Measurements from ENCODE around the gene MAP3K7. TPM values are rescaled to one million over a fixed set of nuclear protein-coding genes. Genes with fewer than 3 reads are reported as not detected.

The MAP3K7 gene
- total RNA-seq, 1 donor from 2014 or later: 20.4 TPM

DNA sequence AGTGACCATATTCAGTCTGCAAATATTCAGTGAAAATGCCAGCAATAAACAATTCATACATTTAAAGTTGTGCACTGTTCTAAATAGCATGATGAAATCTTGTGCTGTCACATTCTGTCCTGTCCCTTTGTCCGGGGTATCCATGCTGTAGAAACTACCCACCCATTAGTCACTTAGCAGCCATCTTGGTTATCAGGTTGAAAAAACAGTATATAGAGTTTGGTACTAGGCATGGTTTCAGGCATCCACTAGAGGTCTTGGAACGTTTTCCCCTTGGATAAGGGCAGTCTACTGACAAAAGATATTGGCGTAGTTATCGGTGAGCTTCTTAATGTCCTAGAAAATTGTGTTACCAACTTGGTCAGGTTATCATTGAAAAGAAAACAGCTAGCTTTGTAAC is 12.3 kb upstream of the MAP3K7 start:
- Histone ChIP-seq H3K36me3 (no peaks in the 10 kb centered on the region), H3K4me1 (no peaks in the 10 kb centered on the region), H3K9me3 (no peaks in the 10 kb centered on the region), H3K27ac (no peak overlapping the region), H3K27me3 (peaks cover 17% of the 10 kb centered on the region), H3K4me3 (no peak overlapping the region)
- no peak for DNase-seq
- no peak for ATAC-seq
- intact Hi-C loops (cut with DNase I): no loop called here
- TF ChIP-seq, protein P1, sequence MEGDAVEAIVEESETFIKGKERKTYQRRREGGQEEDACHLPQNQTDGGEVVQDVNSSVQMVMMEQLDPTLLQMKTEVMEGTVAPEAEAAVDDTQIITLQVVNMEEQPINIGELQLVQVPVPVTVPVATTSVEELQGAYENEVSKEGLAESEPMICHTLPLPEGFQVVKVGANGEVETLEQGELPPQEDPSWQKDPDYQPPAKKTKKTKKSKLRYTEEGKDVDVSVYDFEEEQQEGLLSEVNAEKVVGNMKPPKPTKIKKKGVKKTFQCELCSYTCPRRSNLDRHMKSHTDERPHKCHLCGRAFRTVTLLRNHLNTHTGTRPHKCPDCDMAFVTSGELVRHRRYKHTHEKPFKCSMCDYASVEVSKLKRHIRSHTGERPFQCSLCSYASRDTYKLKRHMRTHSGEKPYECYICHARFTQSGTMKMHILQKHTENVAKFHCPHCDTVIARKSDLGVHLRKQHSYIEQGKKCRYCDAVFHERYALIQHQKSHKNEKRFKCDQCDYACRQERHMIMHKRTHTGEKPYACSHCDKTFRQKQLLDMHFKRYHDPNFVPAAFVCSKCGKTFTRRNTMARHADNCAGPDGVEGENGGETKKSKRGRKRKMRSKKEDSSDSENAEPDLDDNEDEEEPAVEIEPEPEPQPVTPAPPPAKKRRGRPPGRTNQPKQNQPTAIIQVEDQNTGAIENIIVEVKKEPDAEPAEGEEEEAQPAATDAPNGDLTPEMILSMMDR (IDR thresholded peaks at IDR 0.05): no peak

DNA sequence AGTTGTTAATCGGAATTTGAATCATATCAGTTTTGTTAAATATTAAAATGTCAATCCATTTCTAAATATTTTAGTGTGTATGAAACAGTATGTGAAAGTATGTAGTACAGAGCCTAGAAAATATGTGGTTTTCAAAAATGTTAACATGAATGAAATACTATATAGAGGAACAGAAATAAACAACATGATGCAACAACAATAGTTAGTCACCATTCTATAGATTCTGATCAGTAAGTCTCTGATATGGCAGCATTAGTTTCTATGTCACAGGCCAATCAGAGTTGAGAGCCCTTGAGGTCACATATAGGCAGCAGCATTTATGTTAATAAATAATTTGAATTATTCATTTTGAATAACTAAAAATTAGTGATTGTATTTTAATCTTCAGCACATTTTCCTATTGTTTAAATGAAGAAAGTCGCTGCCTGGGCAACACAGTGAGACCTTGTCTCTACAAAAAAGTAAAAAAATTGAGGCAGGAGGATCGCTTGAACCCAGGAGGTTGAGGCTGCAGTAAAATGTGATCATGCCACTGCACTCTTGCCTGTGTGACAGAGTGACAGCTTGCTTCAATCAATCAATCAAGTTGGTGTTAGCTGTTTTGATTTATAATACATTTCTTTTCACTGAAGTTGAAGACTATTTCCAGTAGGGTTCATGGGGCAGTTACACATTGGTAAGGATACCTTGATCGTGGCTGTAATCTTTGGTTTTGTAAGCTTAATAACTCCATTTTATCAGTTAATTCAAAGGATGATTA is 11.5 kb upstream of the MAP3K7 start:
- TF ChIP-seq, protein P1 (IDR thresholded peaks at IDR 0.05): no peak
- no peak for ATAC-seq
- intact Hi-C loops (cut with DNase I): no loop called here

GRCh38 chr6:90596967-90597539 is 10.2 kb upstream of the MAP3K7 start:
- no peaks in the 10 kb centered on the region for H3K9me3 ChIP-seq
- H3K27me3 ChIP-seq: peaks cover 20% of the 10 kb centered on the region

More for the DNA sequence above, 11.5 kb upstream of the MAP3K7 start:
- Histone ChIP-seq H3K9me3 (no peaks in the 10 kb centered on the region), H3K27ac (no peak overlapping the region), H3K27me3 (peaks cover 24% of the 10 kb centered on the region), H3K36me3 (no peaks in the 10 kb centered on the region), H3K4me1 (no peaks in the 10 kb centered on the region), H3K4me3 (no peak overlapping the region)
- DNase-seq: no peak

GRCh38 chr6:90595854-90596253 is 9.0 kb upstream of the MAP3K7 start:
- no peak for DNase-seq
- H3K9me3 ChIP-seq: no peaks in the 10 kb centered on the region
- peaks cover 28% of the 10 kb centered on the region for H3K27me3 ChIP-seq
- no peak for ATAC-seq
- no peaks in the 10 kb centered on the region for H3K36me3 ChIP-seq
- H3K27ac ChIP-seq: no peak overlapping the region
- H3K4me1 ChIP-seq: no peaks in the 10 kb centered on the region
- no peak overlapping the region for H3K4me3 ChIP-seq
- TF ChIP-seq, protein P1 (IDR thresholded peaks at IDR 0.05): no peak
- intact Hi-C loops (cut with DNase I): no loop called here

More at GRCh38 chr6:90596967-90597539, 10.2 kb upstream of the MAP3K7 start:
- Histone ChIP-seq H3K4me3 (no peak overlapping the region), H3K4me1 (no peaks in the 10 kb centered on the region), H3K27ac (no peak overlapping the region), H3K36me3 (no peaks in the 10 kb centered on the region)
- TF ChIP-seq, protein P1 (IDR thresholded peaks at IDR 0.05): no peak
- ATAC-seq (no peak), DNase-seq (no peak)
- intact Hi-C loops (cut with DNase I): no loop called here

DNA sequence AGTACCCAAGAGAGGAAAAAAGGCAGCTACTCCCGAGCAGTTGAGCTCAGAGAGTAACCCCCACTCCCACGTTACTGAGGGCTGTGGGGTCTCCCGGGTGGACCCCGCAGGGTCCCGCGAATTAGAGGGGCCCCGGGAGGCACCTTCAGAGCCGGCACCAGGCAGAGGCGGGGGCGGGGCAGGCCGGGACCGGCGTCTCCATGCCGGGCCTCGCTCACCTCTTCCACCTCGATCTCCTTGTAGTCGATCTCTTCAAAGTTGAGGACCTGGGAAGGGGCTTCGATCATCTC is 381 bp downstream of the MAP3K7 start:
- H3K27ac ChIP-seq: peak overlapping the region; percentile 94
- intact Hi-C loops (cut with DNase I): no loop called here
- no peak for DNase-seq
- H3K27me3 ChIP-seq: peaks cover 4% of the 10 kb centered on the region
- H3K4me3 ChIP-seq: peak overlapping the region; percentile 95
- no peaks in the 10 kb centered on the region for H3K9me3 ChIP-seq
- peak; percentile 53 for ATAC-seq
- peaks cover 29% of the 10 kb centered on the region for H3K4me1 ChIP-seq
- no peaks in the 10 kb centered on the region for H3K36me3 ChIP-seq
- TF ChIP-seq, protein P1 (IDR thresholded peaks at IDR 0.05): no peak

Measured in upper lobe of right lung (tissue), 1 donor.